ENCODE measurements around the gene ADGRG6. TPM values are rescaled to one million over a fixed set of nuclear protein-coding genes. Genes with fewer than 3 reads are reported as not detected.
A peak's percentile ranks its signal among the peaks of the same experiment; 100 is the strongest.

The ADGRG6 gene
- total RNA-seq, 1 experiment from 2014 or later = 0.49 TPM

DNA sequence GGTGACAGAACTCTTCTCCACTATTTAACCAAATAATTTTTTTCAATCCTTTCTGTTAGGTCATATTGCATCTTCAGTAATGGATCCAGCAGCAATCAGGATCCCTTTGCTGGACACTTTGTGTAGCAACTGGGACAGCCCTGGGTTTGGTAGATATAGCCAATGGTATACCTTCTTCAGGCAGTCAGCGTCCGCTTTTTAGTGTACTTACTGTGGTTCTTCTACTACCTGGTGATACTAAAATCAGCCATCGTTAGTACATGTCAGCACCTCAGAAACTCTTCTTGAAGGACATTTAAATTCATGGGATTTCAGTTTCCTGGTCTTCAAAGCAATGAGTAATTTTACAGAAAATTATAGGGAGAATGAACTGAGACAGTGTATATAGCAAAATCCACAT is 93.5 kb downstream of the ADGRG6 start:
- Histone ChIP-seq H3K36me3 (ENCODE audit: insufficient read depth, low read length, poor library complexity, severe bottlenecking) (no peaks in the 10 kb centered on the region), H3K27me3 (replicated peaks; ENCODE audit: insufficient read depth, low read depth, low read length, poor library complexity) (no peaks in the 10 kb centered on the region), H3K27ac (ENCODE audit: low read depth, low read length, poor library complexity, severe bottlenecking) (peak overlapping the region; percentile 42), H3K4me1 (ENCODE audit: insufficient read depth, low read length, poor library complexity, severe bottlenecking) (peaks cover 31% of the 10 kb centered on the region), H3K9me3 (ENCODE audit: low read depth, low read length, poor library complexity, severe bottlenecking) (no peaks in the 10 kb centered on the region), H3K4me3 (ENCODE audit: low read depth, low read length, poor library complexity, severe bottlenecking) (no peak overlapping the region)
- ChIA-PET POLR2A (ENCODE audit: low non-redundant PET) (no interaction called here), CTCF (no interaction called here)
- intact Hi-C loops (cut with micrococcal nuclease; ENCODE audit: unreplicated experiment) = no loop called here
- DNase-seq (ENCODE audit: low spot score) = no peak
- TF ChIP-seq, protein P1, sequence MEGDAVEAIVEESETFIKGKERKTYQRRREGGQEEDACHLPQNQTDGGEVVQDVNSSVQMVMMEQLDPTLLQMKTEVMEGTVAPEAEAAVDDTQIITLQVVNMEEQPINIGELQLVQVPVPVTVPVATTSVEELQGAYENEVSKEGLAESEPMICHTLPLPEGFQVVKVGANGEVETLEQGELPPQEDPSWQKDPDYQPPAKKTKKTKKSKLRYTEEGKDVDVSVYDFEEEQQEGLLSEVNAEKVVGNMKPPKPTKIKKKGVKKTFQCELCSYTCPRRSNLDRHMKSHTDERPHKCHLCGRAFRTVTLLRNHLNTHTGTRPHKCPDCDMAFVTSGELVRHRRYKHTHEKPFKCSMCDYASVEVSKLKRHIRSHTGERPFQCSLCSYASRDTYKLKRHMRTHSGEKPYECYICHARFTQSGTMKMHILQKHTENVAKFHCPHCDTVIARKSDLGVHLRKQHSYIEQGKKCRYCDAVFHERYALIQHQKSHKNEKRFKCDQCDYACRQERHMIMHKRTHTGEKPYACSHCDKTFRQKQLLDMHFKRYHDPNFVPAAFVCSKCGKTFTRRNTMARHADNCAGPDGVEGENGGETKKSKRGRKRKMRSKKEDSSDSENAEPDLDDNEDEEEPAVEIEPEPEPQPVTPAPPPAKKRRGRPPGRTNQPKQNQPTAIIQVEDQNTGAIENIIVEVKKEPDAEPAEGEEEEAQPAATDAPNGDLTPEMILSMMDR (conservative IDR thresholded peaks at IDR 0.05; ENCODE audit: low read depth, low read length) = no peak
- no peak for TF ChIP-seq EZH2 (IDR thresholded peaks at IDR 0.05; ENCODE audit: borderline replicate concordance, low read depth, low read length, poor library complexity, severe bottlenecking)
- BruUV-seq (replicated peaks) = no TSS peak

GRCh38 chr6:142395768-142396231 is 94.0 kb downstream of the ADGRG6 start:
- H3K4me3 ChIP-seq (ENCODE audit: low read depth, low read length, poor library complexity, severe bottlenecking) = no peak overlapping the region
- H3K27me3 ChIP-seq (replicated peaks; ENCODE audit: insufficient read depth, low read depth, low read length, poor library complexity) = no peaks in the 10 kb centered on the region
- TF ChIP-seq, protein P1 (conservative IDR thresholded peaks at IDR 0.05; ENCODE audit: low read depth, low read length) = no peak
- no peak for TF ChIP-seq EZH2 (IDR thresholded peaks at IDR 0.05; ENCODE audit: borderline replicate concordance, low read depth, low read length, poor library complexity, severe bottlenecking)
- no peaks in the 10 kb centered on the region for H3K36me3 ChIP-seq (ENCODE audit: insufficient read depth, low read length, poor library complexity, severe bottlenecking)
- POLR2A ChIA-PET (ENCODE audit: low non-redundant PET) = no interaction called here
- intact Hi-C loops (cut with micrococcal nuclease; ENCODE audit: unreplicated experiment) = no loop called here
- CTCF ChIA-PET = no interaction called here
- BruUV-seq (replicated peaks) = no TSS peak
- peak; percentile 27 for DNase-seq (ENCODE audit: low spot score)
- H3K9me3 ChIP-seq (ENCODE audit: low read depth, low read length, poor library complexity, severe bottlenecking) = no peaks in the 10 kb centered on the region
- peak overlapping the region; percentile 42 for H3K27ac ChIP-seq (ENCODE audit: low read depth, low read length, poor library complexity, severe bottlenecking)
- H3K4me1 ChIP-seq (ENCODE audit: insufficient read depth, low read length, poor library complexity, severe bottlenecking) = peaks cover 33% of the 10 kb centered on the region

DNA sequence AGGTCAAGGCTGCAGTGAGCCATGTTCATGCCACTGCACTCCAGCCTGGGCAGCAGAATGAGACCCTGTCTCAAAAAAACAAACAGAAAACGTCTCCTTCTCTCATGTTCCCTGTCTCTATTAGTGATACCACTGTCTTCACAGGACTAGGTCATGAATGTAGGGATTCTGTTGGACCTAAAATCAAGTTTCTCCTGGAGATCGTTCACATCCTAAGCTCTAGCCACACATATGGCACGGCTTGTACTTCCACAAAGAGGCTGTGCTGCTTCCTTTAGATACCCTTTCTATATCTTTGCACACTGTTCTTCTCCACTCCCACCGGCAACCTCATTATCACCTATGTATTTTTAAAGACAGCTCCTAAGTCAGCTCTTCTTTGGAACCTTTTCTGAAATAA is 96.5 kb downstream of the ADGRG6 start:
- Histone ChIP-seq H3K9me3 (ENCODE audit: low read depth, low read length, poor library complexity, severe bottlenecking) (no peaks in the 10 kb centered on the region), H3K36me3 (ENCODE audit: insufficient read depth, low read length, poor library complexity, severe bottlenecking) (no peaks in the 10 kb centered on the region), H3K4me1 (ENCODE audit: insufficient read depth, low read length, poor library complexity, severe bottlenecking) (peaks cover 35% of the 10 kb centered on the region), H3K4me3 (ENCODE audit: low read depth, low read length, poor library complexity, severe bottlenecking) (no peak overlapping the region), H3K27ac (ENCODE audit: low read depth, low read length, poor library complexity, severe bottlenecking) (no peak overlapping the region), H3K27me3 (replicated peaks; ENCODE audit: insufficient read depth, low read depth, low read length, poor library complexity) (no peaks in the 10 kb centered on the region)
- no peak for DNase-seq (ENCODE audit: low spot score)
- no peak for TF ChIP-seq EZH2 (IDR thresholded peaks at IDR 0.05; ENCODE audit: borderline replicate concordance, low read depth, low read length, poor library complexity, severe bottlenecking)
- TF ChIP-seq, protein P1 (conservative IDR thresholded peaks at IDR 0.05; ENCODE audit: low read depth, low read length) = no peak
- no TSS peak for BruUV-seq (replicated peaks)
- ChIA-PET CTCF (no interaction called here), POLR2A (ENCODE audit: low non-redundant PET) (no interaction called here)
- intact Hi-C loops (cut with micrococcal nuclease; ENCODE audit: unreplicated experiment) = no loop called here

All from A673 (cell line).